Fibroblast of villous mesenchyme (primary cell): ENCODE data around the gene GGT7. TPM values are rescaled to one million over a fixed set of nuclear protein-coding genes. Genes with fewer than 3 reads are reported as not detected.

Experiments used
- total RNA-seq: library from RNA; depleted of rRNA; stranded (reverse); fragments of >200 nt; gene quantifications from 2 replicates; pipeline ENCODE4 v1.2.3, GENCODE V29; 2012

Gene GGT7
- total RNA-seq, 1 donor = 9.5 TPM

Other genes starting within 250 kb of the GGT7 start
- gene PIGU, start 195.8 kb downstream of the GGT7 start, total RNA-seq = 10.0 and 13.0 TPM in 2 replicates
- 4.2 and 4.3 TPM in 2 replicates for gene TP53INP2, start 168.5 kb downstream of the GGT7 start, total RNA-seq
- 6.4 and 8.6 TPM in 2 replicates for gene NCOA6, start 47.2 kb downstream of the GGT7 start, total RNA-seq
- gene ACSS2, start 3.8 kb upstream of the GGT7 start, total RNA-seq = 101 and 102 TPM in 2 replicates
- gene GSS, start 83.0 kb upstream of the GGT7 start, total RNA-seq = 71.2 and 74.1 TPM in 2 replicates
- gene MYH7B, start 83.0 kb upstream of the GGT7 start, total RNA-seq = under 0.01 TPM in 1 of 2 replicates, not detected in the other
- gene TRPC4AP, start 220.0 kb upstream of the GGT7 start, total RNA-seq = 86.7 and 96.7 TPM in 2 replicates